H9 (cell line): ENCODE results near the gene VWA8. TPM values are rescaled to one million over a fixed set of nuclear protein-coding genes. Genes with fewer than 3 reads are reported as not detected.

ENCODE experiments used
- DNase-seq: peaks from one replicate; pipeline ENCODE4 v3.0.0-alpha.2; 2017
- H2AFZ ChIP-seq: one replicate; pipeline ENCODE4 v1.6.1; 2013; ENCODE audit warnings: mild to moderate bottlenecking, low read length, control low read depth, moderate library complexity
- H2AK5ac ChIP-seq: 2 replicates; pipeline ENCODE4 v1.6.1; 2013; ENCODE audit warnings: low read length, control low read depth, mixed read lengths; ENCODE audit not compliant: insufficient read length
- H2BK120ac ChIP-seq: one replicate; pipeline ENCODE4 v1.6.1; 2013; ENCODE audit warnings: low read depth, mild to moderate bottlenecking, low read length, control low read depth, inconsistent platforms; ENCODE audit not compliant: poor library complexity, severe bottlenecking
- H2BK12ac ChIP-seq: 2 replicates; pipeline ENCODE4 v1.6.1; 2013; ENCODE audit warnings: low read length, control low read depth, mixed read lengths, low read depth; ENCODE audit not compliant: insufficient read length
- H2BK15ac ChIP-seq: 2 replicates; pipeline ENCODE4 v1.6.1; 2013; ENCODE audit warnings: low read depth, low read length, control low read depth
- H2BK20ac ChIP-seq: one replicate; pipeline ENCODE4 v1.6.1; 2013; ENCODE audit warnings: low read depth, mild to moderate bottlenecking, low read length, control low read depth, inconsistent platforms; ENCODE audit not compliant: poor library complexity, severe bottlenecking
- H2BK5ac ChIP-seq: 2 replicates; pipeline ENCODE4 v1.6.1; 2013; ENCODE audit warnings: low read length, control low read depth, mixed read lengths; ENCODE audit not compliant: insufficient read length
- H3K14ac ChIP-seq: 2 replicates; pipeline ENCODE4 v1.6.1; 2013; ENCODE audit warnings: low read length, control low read depth; ENCODE audit not compliant: insufficient read depth
- H3K18ac ChIP-seq: 2 replicates; pipeline ENCODE4 v1.6.1; 2013; ENCODE audit warnings: low read depth, mild to moderate bottlenecking, mixed read lengths, low read length, control low read depth; ENCODE audit not compliant: insufficient read length
- H3K23ac ChIP-seq: 2 replicates; pipeline ENCODE4 v1.6.1; 2013; ENCODE audit warnings: low read length, control low read depth, mixed read lengths, low read depth; ENCODE audit not compliant: insufficient read length
- H3K23me2 ChIP-seq: 2 replicates; pipeline ENCODE4 v1.6.1; 2013; ENCODE audit warnings: low read depth, mild to moderate bottlenecking, mixed read lengths, low read length, control low read depth; ENCODE audit not compliant: insufficient read length, poor library complexity, severe bottlenecking
- H3K27ac ChIP-seq: 2 replicates; pipeline ENCODE4 v1.5.1; 2013; ENCODE audit warnings: low read length, control low read depth, mixed read lengths, low read depth; ENCODE audit not compliant: insufficient read length
- H3K27me3 ChIP-seq: 2 replicates; pipeline ENCODE4 v1.6.1; 2013; ENCODE audit warnings: low read length, control low read depth, inconsistent platforms; ENCODE audit not compliant: insufficient read depth
- H3K4ac ChIP-seq: 2 replicates; pipeline ENCODE4 v1.6.1; 2013; ENCODE audit warnings: low read depth, mild to moderate bottlenecking, control low read depth, inconsistent platforms, low read length, moderate library complexity
- H3K4me1 ChIP-seq: 2 replicates; pipeline ENCODE4 v1.6.1; 2013; ENCODE audit warnings: low read length, control low read depth, inconsistent platforms; ENCODE audit not compliant: insufficient read depth
- H3K4me2 ChIP-seq: 2 replicates; pipeline ENCODE4 v1.6.1; 2013; ENCODE audit warnings: low read length, control low read depth, mixed read lengths; ENCODE audit not compliant: insufficient read length, insufficient read depth
- H3K56ac ChIP-seq: 2 replicates; pipeline ENCODE4 v1.6.1; 2013; ENCODE audit warnings: low read depth, mild to moderate bottlenecking, mixed read lengths, low read length, control low read depth; ENCODE audit not compliant: insufficient read length
- H3K79me1 ChIP-seq: 2 replicates; pipeline ENCODE4 v1.6.1; 2013; ENCODE audit warnings: low read depth, mild to moderate bottlenecking, moderate library complexity, low read length, control low read depth, inconsistent platforms; ENCODE audit not compliant: insufficient read depth, poor library complexity, severe bottlenecking
- H3K79me2 ChIP-seq: 2 replicates; pipeline ENCODE4 v1.6.1; 2013; ENCODE audit warnings: low read length, control low read depth, inconsistent platforms; ENCODE audit not compliant: insufficient read depth
- H3K9ac ChIP-seq: 2 replicates; pipeline ENCODE4 v1.6.1; 2013; ENCODE audit warnings: low read length, control low read depth, mixed read lengths; ENCODE audit not compliant: insufficient read length; ENCODE audit errors: extremely low read depth
- H3K9me3 ChIP-seq: one replicate; pipeline ENCODE4 v1.6.1; 2013; ENCODE audit warnings: low read depth, low read length, inconsistent platforms; ENCODE audit not compliant: control insufficient read depth
- H3T11ph ChIP-seq: one replicate; pipeline ENCODE4 v1.6.1; 2013; ENCODE audit warnings: mild to moderate bottlenecking, low read length, control low read depth, inconsistent platforms
- H4K20me1 ChIP-seq: one replicate; pipeline ENCODE4 v1.6.1; 2013; ENCODE audit not compliant: control insufficient read depth, insufficient read length, insufficient read depth
- H4K5ac ChIP-seq: 2 replicates; pipeline ENCODE4 v1.6.1; 2013; ENCODE audit warnings: low read depth, mild to moderate bottlenecking, mixed read lengths, low read length, control low read depth; ENCODE audit not compliant: insufficient read length
- H4K8ac ChIP-seq: replicated peaks from 2 replicates; pipeline ENCODE4 v1.6.1; 2013; ENCODE audit warnings: low read length, control low read depth, mixed read lengths, low read depth; ENCODE audit not compliant: insufficient read length
- H4K91ac ChIP-seq: 2 replicates; pipeline ENCODE4 v1.6.1; 2013; ENCODE audit warnings: low read depth, mild to moderate bottlenecking, moderate library complexity, mixed read lengths, low read length, control low read depth; ENCODE audit not compliant: insufficient read length
- H3K27ac Mint-ChIP-seq, 3 experiments: 2 replicates in 2 of 3; 3 replicates in 1 of 3; pipeline ENCODE4 v1.8.0; 2020 to 2021; ENCODE audit warnings: mixed read lengths in 3 of 3, mild to moderate bottlenecking in 1 of 3, moderate library complexity in 1 of 3
- H3K27me3 Mint-ChIP-seq: 2 replicates; pipeline ENCODE4 v1.8.0; 2021; ENCODE audit warnings: low read depth, mild to moderate bottlenecking, moderate library complexity, mixed read lengths
- H3K36me3 Mint-ChIP-seq, 3 experiments: 2 replicates in 2 of 3; 3 replicates in 1 of 3; pipeline ENCODE4 v1.8.0; 2020 to 2021; ENCODE audit warnings: low read depth in 3 of 3, mixed read lengths in 3 of 3; ENCODE audit not compliant: insufficient read depth in 1 of 3
- H3K4me1 Mint-ChIP-seq, 2 experiments: 2 replicates each; pipeline ENCODE4 v1.8.0; 2020; ENCODE audit warnings: mixed read lengths in 2 of 2
- H3K4me3 Mint-ChIP-seq, 2 experiments: 2 replicates in 1 of 2; 3 replicates in 1 of 2; pipeline ENCODE4 v1.8.0; 2020 to 2021; ENCODE audit warnings: mild to moderate bottlenecking in 2 of 2, mixed read lengths in 2 of 2, moderate library complexity in 1 of 2
- H3K9me3 Mint-ChIP-seq, 2 experiments: 2 replicates in 1 of 2; 3 replicates in 1 of 2; pipeline ENCODE4 v1.8.0; 2020; ENCODE audit warnings: mild to moderate bottlenecking in 2 of 2, mixed read lengths in 2 of 2, moderate library complexity in 1 of 2
- WGBS: extraction: QIAGEN DNeasy Blood & Tissue Kit; methylation state at CpG from one replicate; pipeline ENCODE4 v1.1.7; 2013; ENCODE audit warnings: missing lambda C conversion rate, low lambda C conversion rate, mixed read lengths; ENCODE audit not compliant: insufficient read length; ENCODE audit errors: extremely low coverage; 5-methylcytosine and 5-hydroxymethylcytosine counted together
- total RNA-seq: library from RNA; stranded (reverse); gene quantifications from 2 replicates; pipeline ENCODE4 v1.2.1, GENCODE V29; 2021
- TF ChIP-seq, protein P1 (sequence below): fragments of 200-600 bp; sonication (generic); conservative IDR thresholded peaks from 3 replicates; pipeline ENCODE4 v1.8.0; 2021; ENCODE audit warnings: antibody characterized with exemption, mild to moderate bottlenecking

VWA8 gene
- total RNA-seq, 1 experiment from 2014 or later = 17.4 TPM

DNA sequence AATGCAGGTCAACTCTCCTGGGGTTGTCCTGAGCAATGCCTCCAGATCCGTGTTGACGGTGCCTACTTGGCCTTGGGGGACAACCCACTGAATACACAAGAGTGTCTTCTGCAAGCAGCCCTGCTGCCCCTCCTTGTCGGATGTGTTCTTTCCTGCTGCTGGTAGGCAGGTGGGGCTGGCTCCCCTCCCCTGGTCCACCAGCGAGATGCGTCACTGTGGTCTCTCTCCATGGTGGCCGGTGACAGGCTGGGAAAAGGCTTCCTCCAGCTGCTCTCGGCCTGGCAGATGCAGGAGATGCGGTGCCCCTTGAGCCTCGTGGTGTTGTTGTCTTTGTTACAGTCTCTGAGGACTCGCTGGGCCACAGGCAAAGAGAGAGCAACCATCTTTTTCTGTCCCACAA, 418.6 kb downstream of the VWA8 start:
- no peaks in the 10 kb centered on the region for H3K79me2 ChIP-seq
- H3K23ac ChIP-seq = no peak overlapping the region
- H3K14ac ChIP-seq = no peak overlapping the region
- no peak overlapping the region for H3K4me3 Mint-ChIP-seq
- H2AK5ac ChIP-seq = no peak overlapping the region
- DNase-seq = no peak
- H3K79me1 ChIP-seq = no peaks in the 10 kb centered on the region
- H3K4me1 Mint-ChIP-seq = peaks cover 8 to 9% of the 10 kb centered on the region in 2 experiments
- H2BK12ac ChIP-seq = no peak overlapping the region
- peaks cover 17% of the 10 kb centered on the region for H3K27me3 Mint-ChIP-seq
- H4K5ac ChIP-seq = no peak overlapping the region
- no peak overlapping the region for H3K4me2 ChIP-seq
- H3K9me3 ChIP-seq = peaks cover 4% of the 10 kb centered on the region
- no peak overlapping the region for H3K9ac ChIP-seq
- no peak overlapping the region for H3K18ac ChIP-seq
- no peaks in the 10 kb centered on the region for H3K23me2 ChIP-seq
- H3K27me3 ChIP-seq = no peaks in the 10 kb centered on the region
- H4K8ac ChIP-seq = no peak overlapping the region
- no peak overlapping the region for H3T11ph ChIP-seq
- 0 out of 2 replicates have a peak, but pooled peaks cover 3% of the 10 kb centered on the region for H3K4me1 ChIP-seq
- no peak overlapping the region for H4K91ac ChIP-seq
- WGBS = no CpG with 5 or more reads among the region's 10 CpGs
- H2BK20ac ChIP-seq = no peak overlapping the region
- peaks cover 0 to 18% (median 4%) of the 10 kb centered on the region in 3 experiments; a peak in 5 of 7 replicates for H3K36me3 Mint-ChIP-seq
- H2BK15ac ChIP-seq = no peak overlapping the region
- H2BK120ac ChIP-seq = no peak overlapping the region
- H2AFZ ChIP-seq = no peak overlapping the region
- H2BK5ac ChIP-seq = no peak overlapping the region
- H3K4ac ChIP-seq = no peak overlapping the region
- TF ChIP-seq, protein P1, sequence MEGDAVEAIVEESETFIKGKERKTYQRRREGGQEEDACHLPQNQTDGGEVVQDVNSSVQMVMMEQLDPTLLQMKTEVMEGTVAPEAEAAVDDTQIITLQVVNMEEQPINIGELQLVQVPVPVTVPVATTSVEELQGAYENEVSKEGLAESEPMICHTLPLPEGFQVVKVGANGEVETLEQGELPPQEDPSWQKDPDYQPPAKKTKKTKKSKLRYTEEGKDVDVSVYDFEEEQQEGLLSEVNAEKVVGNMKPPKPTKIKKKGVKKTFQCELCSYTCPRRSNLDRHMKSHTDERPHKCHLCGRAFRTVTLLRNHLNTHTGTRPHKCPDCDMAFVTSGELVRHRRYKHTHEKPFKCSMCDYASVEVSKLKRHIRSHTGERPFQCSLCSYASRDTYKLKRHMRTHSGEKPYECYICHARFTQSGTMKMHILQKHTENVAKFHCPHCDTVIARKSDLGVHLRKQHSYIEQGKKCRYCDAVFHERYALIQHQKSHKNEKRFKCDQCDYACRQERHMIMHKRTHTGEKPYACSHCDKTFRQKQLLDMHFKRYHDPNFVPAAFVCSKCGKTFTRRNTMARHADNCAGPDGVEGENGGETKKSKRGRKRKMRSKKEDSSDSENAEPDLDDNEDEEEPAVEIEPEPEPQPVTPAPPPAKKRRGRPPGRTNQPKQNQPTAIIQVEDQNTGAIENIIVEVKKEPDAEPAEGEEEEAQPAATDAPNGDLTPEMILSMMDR = no peak
- H4K20me1 ChIP-seq = no peaks in the 10 kb centered on the region
- H3K9me3 Mint-ChIP-seq = peaks cover 18 to 21% of the 10 kb centered on the region in 2 experiments
- no peak overlapping the region for H3K56ac ChIP-seq
- H3K27ac ChIP-seq = no peak overlapping the region
- no peak overlapping the region for H3K27ac Mint-ChIP-seq
